Cardiac muscle cell (in vitro differentiated cells and primary cell): ENCODE data around the gene SLC39A13. TPM values are rescaled to one million over a fixed set of nuclear protein-coding genes. Genes with fewer than 3 reads are reported as not detected.

Source experiments
- DNase-seq, 2 donors: peaks; one replicate each; pipeline versions ENCODE4 v3.0.0 to v3.0.0-alpha.2; 2010 to 2017; ENCODE audit warnings: low read depth in 1 of 2, low spot score in 1 of 2
- H3K27ac ChIP-seq: fragments of 200-600 bp; sonication (generic); 2 replicates; pipeline ENCODE4 v1.5.1; 2016
- H3K27me3 ChIP-seq: fragments of 200-600 bp; sonication (generic); 2 replicates; pipeline ENCODE4 v1.6.0; 2016; ENCODE audit warnings: control low read depth
- H3K36me3 ChIP-seq: fragments of 200-600 bp; sonication (generic); 2 replicates; pipeline ENCODE4 v1.5.1; 2016; ENCODE audit warnings: control low read depth
- H3K4me1 ChIP-seq: fragments of 200-600 bp; sonication (generic); 2 replicates; pipeline ENCODE4 v1.8.1; 2017; ENCODE audit warnings: low read depth, mild to moderate bottlenecking, mixed run types
- H3K4me3 ChIP-seq: fragments of 200-600 bp; sonication (generic); 2 replicates; pipeline ENCODE4 v1.5.1; 2016; ENCODE audit warnings: mild to moderate bottlenecking
- H3K9me3 ChIP-seq: fragments of 200-600 bp; sonication (generic); 2 replicates; pipeline ENCODE4 v1.5.1; 2017; ENCODE audit warnings: low read depth, mild to moderate bottlenecking, control low read depth
- CTCF ChIP-seq: IDR thresholded peaks from 2 replicates; pipeline ENCODE4 v1.5.1; 2012; ENCODE audit warnings: low read depth, mild to moderate bottlenecking, low read length
- polyA plus RNA-seq: library from polyadenylated mRNA; unstranded; fragments of >200 nt; fragmentation: Nextera tagmentation; extraction: Ambion mirVana; gene quantifications from 2 replicates; pipeline ENCODE4 v1.2.1, GENCODE V29; 2016
- total RNA-seq: library from RNA; depleted of rRNA; stranded (reverse); fragments of >200 nt; gene quantifications from 2 replicates; pipeline ENCODE4 v1.2.3, GENCODE V29; 2016

Gene SLC39A13
- total and polyA plus RNA-seq, 2 experiments from 2014 or later = 71.7 to 86.6 TPM

- no peaks in the 10 kb centered on the region for H3K4me1 ChIP-seq
- no peak overlapping the region for H3K27ac ChIP-seq
- H3K36me3 ChIP-seq = peaks cover 5% of the 10 kb centered on the region
- H3K27me3 ChIP-seq = no peaks in the 10 kb centered on the region
- H3K9me3 ChIP-seq = no peaks in the 10 kb centered on the region
- peak; percentile 48 to 68 for DNase-seq
- peak; percentile 80 for TF ChIP-seq CTCF
- H3K4me3 ChIP-seq = no peak overlapping the region
These were observed 3.7 kb downstream of the SLC39A13 start for GRCh38 chr11:47411884-47412746.

DNA sequence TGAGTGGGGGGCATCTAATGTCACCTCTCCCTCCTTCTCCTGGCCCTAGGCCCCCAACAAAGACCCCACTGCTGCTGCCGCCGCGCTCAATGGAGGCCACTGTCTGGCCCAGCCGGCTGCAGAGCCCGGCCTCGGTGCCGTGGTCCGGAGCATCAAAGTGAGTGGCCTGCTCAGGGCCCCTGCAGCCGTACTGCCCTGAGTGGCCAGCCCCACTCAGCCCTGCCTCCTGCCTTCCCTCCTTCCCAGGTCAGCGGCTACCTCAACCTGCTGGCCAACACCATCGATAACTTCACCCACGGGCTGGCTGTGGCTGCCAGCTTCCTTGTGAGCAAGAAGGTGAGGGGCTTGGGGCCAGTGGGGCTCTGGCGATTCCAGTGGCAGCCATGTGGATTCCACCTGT is 5.0 kb downstream of the SLC39A13 start:
- Histone ChIP-seq H3K27me3 (no peaks in the 10 kb centered on the region), H3K27ac (no peak overlapping the region), H3K4me3 (no peak overlapping the region), H3K9me3 (no peaks in the 10 kb centered on the region), H3K4me1 (no peaks in the 10 kb centered on the region), H3K36me3 (peaks cover 5% of the 10 kb centered on the region)
- no peak for DNase-seq
- TF ChIP-seq CTCF = no peak

GRCh38 chr11:47413908-47414684 is 5.7 kb downstream of the SLC39A13 start:
- TF ChIP-seq CTCF = no peak
- H3K27ac ChIP-seq = no peak overlapping the region
- H3K4me1 ChIP-seq = no peaks in the 10 kb centered on the region
- no peak overlapping the region for H3K4me3 ChIP-seq
- no peaks in the 10 kb centered on the region for H3K9me3 ChIP-seq
- DNase-seq = peak in 1 of 2 donors; percentile 80
- H3K36me3 ChIP-seq = peaks cover 7% of the 10 kb centered on the region
- H3K27me3 ChIP-seq = no peaks in the 10 kb centered on the region

DNA sequence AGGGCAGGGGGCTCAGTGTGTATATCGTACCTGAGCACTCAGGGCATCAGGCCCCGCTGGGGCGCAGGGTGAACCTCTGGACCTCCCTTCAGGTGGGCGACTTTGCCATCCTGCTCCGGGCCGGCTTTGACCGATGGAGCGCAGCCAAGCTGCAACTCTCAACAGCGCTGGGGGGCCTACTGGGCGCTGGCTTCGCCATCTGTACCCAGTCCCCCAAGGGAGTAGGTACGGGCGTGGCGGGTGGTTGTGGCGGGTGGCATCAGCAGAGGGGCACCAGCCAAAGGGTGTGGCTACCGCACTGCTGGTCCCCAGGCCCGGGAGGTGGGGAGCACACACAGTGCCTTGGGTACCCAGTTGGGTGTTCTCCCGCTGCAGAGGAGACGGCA is 6.3 kb downstream of the SLC39A13 start:
- DNase-seq = no peak
- TF ChIP-seq CTCF = no peak
- H3K4me1 ChIP-seq = no peaks in the 10 kb centered on the region
- peaks cover 9% of the 10 kb centered on the region for H3K36me3 ChIP-seq
- no peak overlapping the region for H3K4me3 ChIP-seq
- H3K9me3 ChIP-seq = no peaks in the 10 kb centered on the region
- no peaks in the 10 kb centered on the region for H3K27me3 ChIP-seq
- H3K27ac ChIP-seq = no peak overlapping the region

DNA sequence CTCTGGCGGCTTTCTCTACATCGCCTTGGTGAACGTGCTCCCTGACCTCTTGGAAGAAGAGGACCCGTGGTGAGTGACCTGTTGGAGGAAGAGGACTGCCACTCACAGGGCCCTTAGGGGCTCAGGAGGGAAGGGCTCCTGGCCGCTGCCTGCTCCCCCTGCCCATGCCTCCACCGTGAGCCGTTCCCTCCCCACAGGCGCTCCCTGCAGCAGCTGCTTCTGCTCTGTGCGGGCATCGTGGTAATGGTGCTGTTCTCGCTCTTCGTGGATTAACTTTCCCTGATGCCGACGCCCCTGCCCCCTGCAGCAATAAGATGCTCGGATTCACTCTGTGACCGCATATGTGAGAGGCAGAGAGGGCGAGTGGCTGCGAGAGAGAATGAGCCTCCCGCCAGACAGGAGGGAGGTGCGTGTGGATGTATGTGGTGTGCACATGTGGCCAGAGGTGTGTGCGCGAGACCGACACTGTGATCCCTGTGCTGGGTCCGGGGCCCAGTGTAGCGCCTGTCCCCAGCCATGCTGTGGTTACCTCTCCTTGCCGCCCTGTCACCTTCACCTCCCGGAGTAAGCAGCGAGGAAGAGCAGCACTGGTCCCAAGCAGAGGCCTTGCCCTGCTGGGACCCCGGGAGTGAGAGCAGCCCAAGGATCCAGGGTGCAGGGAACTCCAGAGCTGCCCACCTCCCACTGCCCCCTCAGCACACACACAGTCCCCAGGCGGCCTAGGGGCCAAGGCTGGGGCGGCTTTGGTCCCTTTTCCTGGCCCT is 6.9 kb downstream of the SLC39A13 start:
- peaks cover 14% of the 10 kb centered on the region for H3K36me3 ChIP-seq
- peak overlapping the region; percentile 66 for H3K27ac ChIP-seq
- no peaks in the 10 kb centered on the region for H3K9me3 ChIP-seq
- no peaks in the 10 kb centered on the region for H3K27me3 ChIP-seq
- no peak overlapping the region for H3K4me3 ChIP-seq
- DNase-seq = no peak
- no peaks in the 10 kb centered on the region for H3K4me1 ChIP-seq
- no peak for TF ChIP-seq CTCF
